ENCODE data around the gene FANCC.

FANCC gene

DNA sequence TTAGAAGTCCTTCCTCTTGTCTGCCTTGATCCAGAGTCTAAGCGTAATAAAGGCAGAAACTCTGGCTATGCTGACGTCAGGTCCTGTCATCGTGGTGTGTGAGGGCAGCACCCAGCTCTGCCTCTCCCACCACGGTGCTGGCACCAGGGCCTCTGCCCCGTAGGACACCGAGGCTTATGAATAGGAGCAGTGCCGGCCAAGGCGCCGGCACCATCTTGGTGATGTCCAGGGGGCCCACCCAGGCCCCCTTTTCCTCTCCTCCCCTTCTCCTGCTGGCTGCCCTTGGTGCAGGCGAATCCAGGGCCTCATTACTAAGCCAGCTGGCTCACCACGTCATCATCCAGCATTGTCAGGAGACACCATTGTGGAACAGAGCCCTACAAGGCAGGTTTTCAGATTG lies 252.3 kb downstream of the FANCC start:
- DNase-seq (ENCODE audit: low read depth) = no peak

DNA sequence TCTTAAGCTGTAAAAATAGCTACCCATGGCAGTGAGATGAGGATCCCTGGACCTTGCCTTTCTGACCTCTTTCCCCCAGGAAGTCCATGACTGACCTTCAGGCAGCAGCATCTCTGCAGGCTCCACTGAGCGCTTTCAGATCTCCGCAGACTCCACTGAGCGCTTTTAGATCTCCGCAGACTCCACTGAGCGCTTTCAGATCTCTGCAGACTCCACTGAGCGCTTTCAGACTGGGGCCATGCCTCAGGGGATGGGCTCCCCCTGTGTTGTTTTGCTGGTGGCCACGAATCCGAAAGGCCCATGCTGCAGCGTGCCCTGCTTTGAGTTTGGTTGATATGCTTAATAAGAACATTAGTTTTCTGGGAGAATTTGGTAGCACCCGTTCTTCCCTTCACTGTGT lies 254.2 kb downstream of the FANCC start:
- no peak for DNase-seq (ENCODE audit: low read depth)

DNA sequence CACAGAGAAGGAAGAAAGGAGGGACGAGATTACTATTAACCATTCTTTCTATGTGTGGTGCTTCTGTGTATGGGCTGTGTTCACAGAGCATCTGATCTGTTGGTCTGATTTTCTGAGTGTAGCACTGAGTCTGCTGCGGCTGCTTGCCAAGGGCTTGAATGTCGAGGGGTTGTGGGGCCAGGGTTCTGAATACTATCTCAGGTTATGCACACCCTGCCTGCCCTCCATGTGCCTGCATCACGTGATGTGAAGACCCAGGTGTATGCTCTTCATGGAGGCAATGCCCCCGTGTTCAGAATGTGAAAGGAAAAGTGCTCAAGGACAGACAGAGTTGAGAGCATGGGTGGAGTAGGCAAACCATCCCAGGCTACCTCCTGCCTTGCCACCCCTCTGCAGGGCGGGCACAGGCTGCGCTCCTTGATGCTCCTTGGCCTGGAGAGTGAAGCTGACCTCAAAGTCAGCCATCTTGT lies 254.9 kb downstream of the FANCC start:
- no peak for DNase-seq (ENCODE audit: low read depth)

DNA sequence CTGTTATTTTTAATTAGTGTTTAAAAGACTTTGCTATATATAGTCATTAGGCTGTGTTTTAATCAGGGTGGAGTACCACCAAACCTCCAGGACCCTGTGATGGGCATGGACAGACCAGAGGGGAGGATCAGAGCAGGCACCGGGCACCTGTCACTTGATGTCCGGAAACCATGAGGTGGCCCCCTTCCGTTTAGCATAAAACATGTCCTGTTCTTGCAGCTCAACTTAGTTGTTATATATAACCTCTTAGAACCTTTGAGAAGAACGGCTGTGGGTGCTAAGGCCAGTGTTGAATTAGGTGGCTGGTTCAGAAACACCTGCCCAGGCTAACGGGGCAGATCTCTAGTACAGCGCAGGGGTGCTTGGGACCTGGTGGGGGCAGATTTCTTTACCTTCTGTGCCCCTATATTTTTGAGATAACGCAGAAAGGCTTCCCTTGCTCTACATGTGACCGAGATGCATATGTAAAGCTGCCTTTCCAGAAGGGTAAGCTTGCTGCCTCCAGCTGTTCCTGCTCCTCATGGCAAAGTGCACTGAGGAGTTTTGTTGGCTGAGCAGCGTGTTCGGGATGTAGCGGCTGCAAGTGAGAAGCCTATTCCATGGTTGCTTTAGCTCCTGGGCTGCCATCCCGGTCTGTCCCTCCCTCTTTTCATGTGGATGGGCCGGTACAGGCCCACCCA lies 255.5 kb downstream of the FANCC start:
- no peak for DNase-seq (ENCODE audit: low read depth)

DNA sequence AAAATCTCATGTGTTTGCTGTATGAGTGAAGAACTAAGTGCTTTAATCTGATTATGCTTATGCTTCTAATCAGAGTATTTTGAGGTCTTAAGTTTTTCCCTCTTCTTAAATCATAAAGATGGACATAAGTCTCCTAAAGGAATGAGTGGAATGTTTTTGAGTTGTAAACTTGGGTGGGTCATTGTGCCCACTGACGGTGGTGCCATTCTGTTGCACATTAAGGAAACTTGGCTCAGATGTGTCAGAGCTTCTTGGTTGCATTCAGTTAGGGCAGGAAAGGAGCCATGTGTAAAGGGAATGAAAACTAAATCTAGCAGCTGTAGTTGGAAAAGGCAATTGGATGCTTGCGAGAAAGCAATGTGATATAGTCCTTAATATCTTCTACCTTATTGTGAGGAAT lies 256.6 kb downstream of the FANCC start:
- DNase-seq (ENCODE audit: low read depth) = no peak

DNA sequence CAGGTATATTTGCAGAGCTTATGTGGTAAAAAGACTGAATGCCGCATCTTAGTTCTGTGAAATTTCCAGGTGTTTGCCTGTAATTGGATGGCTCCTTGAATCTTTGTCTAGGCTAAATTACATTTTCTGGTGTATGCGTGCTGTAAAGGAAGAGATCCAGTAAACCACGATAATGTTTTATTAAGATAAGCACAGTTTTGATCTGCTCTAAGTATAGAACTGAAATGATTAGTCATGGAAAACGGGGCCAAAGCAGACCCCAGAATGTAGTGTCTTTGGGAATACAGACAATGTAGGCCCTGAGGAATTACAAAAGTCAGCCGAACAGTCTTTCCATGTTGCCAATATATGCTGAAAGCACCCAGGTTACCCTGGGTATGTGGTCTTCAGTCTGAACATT lies 257.3 kb downstream of the FANCC start:
- DNase-seq (ENCODE audit: low read depth) = no peak

DNA sequence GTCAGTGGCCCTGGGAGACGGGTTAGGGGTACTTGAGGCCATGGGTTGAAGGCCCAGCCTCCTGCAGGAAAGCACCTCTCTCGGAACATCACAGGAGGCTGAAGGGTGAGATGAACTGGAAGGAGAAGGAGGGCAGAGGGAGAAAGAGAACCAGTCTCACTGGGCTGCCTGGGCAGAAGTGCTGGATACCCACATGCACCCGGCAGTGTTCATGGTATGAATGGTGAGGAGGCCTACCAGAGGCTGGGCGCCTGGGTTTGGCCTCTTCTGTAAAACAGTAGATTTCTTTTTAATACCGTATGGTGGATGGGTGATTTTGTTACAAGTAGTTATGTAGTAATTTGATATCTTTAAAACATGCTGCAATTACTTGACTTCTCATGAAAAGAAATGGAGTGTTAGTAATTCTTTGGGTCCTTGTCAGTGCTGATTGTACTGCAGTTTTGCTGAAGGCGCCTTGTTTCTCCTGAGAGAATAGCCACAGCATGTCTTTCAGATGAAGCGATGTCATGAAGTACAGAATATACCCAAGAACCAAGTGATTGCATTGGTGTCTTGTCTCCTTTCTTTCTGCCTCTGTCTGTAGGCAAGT lies 258.6 kb downstream of the FANCC start:
- no peak for DNase-seq (ENCODE audit: low read depth)

DNA sequence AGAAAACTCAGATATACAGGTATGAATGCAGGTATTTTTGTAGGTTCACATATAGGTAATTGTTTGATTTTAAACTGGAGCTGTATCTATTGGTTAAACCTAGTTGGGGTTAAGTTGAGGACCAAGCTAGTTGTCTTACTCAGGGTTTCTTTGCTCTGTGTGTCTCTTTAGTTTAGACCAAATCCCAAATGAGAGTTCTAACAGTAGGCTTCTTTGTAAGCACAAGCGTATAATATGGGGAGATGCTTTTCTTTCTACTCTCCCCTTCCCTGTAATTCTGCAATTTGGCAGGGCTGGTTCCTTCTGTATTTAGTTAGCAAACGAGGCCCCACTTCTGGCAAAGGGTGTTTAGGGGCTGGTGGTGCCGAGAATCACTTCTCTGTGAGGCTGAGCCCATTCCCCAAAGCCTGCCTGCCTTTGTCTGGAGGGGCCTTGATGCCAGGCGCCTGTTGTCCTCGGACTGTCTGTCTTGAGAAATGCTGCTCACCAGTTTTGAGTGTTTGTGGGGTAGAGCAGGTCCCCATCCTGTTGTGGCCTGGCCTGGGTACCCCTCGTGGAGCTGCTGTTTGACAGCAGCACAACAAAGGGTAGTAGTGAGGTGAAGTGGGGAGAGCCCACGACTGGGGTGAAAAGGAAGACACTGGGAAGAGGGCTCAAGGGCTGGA lies 259.3 kb downstream of the FANCC start:
- DNase-seq (ENCODE audit: low read depth) = no peak

DNA sequence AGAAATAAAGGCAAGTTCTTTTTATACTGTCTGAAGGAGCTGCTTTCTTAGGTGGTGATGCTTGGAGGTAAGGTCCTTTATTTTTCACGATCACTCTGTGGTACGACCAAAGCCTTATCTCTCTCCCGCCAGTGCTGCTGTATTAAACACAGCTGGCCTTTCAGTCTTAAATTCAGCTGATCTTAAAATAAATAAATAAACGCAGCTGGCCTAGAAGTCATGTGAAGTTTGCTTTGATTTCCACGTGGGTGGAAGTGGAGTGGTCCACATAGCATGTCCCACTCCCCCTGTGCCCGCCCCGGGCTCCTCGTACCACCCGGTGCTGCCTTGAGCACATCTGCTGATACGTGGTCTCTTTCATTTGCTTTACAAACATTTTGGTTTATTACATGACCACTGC lies 260.4 kb downstream of the FANCC start:
- DNase-seq (ENCODE audit: low read depth) = peak; percentile 56

DNA sequence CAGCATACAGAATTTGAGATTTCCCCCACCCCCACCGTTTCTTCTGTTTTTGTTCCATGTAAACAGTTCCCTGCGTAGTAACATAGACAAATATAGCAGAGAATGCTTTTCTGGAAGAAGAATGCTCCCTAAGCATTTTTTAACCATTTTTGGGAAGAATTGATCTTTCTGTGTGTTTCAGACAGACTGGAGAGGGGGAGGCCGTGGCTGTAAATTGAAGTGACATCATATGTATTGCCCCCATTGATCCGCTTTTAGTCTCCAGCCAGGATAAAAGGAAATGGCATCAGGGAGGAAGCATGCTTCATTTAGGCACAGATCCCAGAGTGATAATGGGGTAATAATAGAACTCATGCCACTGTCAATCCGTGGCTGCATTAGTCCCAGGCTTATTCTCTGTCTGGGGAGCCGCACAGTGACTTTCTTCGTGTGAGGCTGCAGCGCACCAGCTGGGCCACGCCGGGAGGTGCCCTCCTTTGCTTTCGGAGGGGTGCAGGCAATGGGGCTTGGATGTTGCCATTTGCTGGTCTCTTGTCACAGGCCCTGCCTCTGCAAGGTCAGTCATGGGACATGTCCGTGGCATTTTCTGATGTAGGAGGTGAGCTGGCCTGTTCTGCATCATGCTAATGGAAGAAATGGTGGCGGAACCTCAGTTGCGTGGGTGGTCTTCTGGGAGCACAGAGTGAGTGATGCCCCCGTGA lies 261.5 kb downstream of the FANCC start:
- DNase-seq (ENCODE audit: low read depth) = no peak

DNA sequence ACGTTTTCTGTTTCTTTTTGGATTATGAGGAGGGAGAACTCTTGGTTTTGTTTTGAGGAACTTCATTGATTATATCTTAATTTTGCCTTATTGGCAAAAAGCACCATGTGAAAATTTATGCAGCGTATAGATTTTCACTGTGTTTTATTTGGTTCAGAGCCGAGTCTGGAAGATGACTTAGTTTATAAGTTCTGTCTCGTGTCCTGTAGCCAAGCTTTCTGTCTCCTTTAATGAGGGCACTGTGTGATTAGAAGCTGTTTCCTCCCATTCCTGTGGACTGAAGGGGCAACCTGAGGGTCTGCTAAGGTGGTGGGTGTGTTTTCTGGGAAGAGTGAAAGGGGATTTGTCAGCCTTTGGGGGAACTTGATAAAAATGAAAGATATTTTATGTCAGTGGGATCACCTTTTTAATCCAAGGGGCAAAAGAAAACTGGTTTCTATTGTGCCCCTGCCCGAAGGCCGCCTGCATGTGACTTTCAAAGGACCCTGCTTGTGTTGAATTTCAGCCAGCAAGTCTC lies 262.1 kb downstream of the FANCC start:
- DNase-seq (ENCODE audit: low read depth) = no peak

DNA sequence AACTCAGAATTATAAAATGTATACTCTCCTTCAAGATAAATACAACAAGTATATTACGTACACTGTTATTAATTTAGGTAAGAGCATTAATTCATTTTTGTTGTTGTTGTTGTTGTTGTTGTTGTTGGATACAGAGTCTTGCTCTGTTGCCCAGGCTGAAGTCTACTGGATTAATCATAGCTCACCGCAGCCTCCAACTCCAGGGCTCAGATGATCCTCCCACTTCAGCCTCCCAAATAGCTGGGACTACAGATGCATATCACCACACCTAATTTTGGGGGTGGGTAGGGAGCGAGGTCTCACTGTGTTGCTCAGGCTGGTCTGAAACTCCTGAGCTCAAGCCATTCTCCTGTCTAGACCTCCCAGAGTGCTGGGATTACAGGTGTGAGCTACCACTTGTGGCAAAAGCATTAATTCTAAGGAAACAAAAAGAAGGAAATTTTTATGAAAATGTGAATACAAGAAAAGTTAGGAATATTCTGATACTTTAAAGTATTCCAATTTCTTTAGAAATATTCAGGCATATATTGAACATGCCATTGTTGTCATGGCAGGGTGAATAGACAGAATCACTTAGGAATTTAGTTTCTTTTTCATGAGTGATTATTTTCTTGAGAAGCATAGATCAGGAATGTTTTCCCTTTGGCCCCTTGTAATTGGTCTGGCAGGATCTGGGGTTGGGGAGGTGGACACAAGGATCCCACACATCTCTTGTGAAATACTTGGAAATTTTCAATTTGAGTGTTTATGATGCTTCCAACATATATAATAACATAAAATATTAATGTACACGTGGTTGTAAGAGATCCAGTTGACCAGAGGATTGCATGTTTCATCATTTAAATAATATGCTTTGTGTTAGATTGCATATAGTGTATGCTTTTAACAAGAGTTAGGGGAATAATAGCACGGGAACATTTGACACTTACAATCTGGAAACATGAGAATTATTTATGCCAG lies 263.6 kb downstream of the FANCC start:
- DNase-seq (ENCODE audit: low read depth) = peak; percentile 42

DNA sequence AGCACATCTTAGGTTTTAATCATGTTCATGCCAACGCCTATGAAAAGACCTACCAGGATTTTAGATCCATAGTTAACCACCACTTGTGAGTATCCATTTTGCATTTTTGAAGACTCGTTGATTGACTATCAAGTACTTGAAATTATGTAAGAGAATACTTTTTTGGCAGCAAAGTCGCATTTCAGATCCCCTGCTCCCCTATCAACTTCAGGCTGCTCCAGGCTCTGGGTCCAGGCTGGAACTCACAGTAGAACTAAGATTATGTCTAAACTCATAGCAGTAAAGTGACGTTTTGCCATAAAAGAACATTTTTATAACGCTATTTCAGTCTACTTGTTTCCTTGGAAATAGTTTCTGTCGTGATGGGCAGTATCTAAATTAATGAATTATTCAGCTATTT lies 267.7 kb downstream of the FANCC start:
- DNase-seq (ENCODE audit: low read depth) = no peak
